Left renal cortex interstitium (tissue), 4 donors: ENCODE results near the gene PACRG. TPM values are rescaled to one million over a fixed set of nuclear protein-coding genes. Genes with fewer than 3 reads are reported as not detected.

Experiments used
- DNase-seq, 4 donors: peaks; one replicate each; pipeline ENCODE4 v3.0.0-alpha.2; 2013; ENCODE audit warnings: low read depth in 4 of 4, low spot score in 2 of 4, missing footprints in 1 of 4
- polyA plus RNA-seq, 4 donors: library from polyadenylated mRNA; unstranded; fragments of 120-200 nt; gene quantifications; one replicate each; pipeline ENCODE4 v1.2.1, GENCODE V29; 2013; ENCODE audit not compliant: insufficient read length in 4 of 4

The PACRG gene
- polyA plus RNA-seq, 4 donors: 13.7 to 20.1 (median 15.1) TPM

DNA sequence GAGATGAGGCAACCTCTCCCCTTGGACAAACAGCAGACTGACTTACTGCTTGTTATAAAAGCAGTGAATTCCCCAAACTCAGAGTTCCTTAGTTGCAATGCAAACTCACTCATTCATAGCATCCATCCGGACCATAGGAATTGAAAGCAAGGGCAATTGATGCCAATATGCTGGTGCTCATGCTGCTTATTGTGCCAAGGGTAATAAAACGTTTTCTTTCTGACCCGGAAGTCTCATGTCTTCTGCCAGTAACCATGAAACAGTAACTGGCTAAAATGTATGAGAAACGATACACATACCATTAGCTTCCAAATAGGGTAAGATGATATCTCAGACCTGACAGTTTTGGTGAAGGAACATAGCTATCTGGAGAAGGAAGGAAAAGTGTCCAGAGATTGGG is 18.3 kb upstream of the PACRG start:
- DNase-seq: no peak

DNA sequence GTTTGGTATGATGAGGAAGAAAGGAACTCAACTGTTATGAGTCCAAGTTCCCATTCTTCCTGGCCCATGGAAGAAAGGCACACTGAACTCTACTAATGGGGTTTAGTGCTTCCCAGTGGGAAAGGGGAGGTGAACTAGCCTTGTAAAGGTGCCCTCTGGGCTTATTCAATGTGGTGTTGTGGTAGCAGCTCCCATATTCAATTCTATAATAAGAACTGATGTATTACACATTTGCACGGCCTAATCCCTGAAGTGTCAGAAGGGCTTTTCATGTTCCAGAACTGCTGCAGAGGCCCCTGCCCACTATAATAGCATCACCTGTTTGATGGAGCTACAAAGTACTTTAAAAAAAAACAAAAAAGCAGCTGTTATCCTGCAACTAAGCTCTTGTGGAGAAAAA is 17.4 kb upstream of the PACRG start:
- no peak for DNase-seq

DNA sequence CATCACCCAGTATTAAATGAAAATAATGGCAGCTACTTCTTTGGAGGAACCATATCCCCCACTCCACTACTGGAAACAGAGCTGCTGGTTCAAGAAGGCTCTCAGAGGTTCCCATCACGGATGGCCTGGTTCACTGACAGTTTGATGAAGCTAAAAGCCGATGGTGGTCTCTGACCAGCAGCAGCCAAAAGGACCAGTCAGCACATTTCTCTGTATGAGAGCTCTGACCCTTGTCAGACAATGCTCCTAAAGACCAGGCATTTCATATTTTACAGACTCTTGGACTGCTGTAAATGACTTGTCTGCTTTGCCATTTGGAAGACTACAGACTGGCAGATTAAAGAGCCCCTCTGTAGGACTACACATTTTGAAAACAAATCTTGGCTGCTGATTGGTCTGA is 16.8 kb upstream of the PACRG start:
- DNase-seq: no peak

DNA sequence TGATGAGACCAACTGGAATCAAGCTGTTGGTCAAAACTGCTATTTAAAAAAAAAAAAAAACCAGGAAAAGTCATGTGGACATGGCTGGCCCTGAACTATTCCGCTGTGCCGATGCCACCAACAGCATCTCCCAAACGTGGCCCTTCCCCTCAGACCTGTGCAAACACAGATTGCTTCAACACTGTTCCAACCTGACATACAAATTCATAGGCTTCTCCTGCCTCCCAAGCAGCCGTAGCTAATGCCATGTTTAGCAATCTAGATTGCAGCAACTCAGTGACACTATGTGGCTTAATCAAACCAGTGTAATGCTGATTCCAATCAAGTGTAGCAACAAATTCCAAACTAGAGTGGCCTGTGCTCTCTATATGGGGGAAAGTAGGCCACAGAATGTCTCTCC is 16.4 kb upstream of the PACRG start:
- DNase-seq: no peak

DNA sequence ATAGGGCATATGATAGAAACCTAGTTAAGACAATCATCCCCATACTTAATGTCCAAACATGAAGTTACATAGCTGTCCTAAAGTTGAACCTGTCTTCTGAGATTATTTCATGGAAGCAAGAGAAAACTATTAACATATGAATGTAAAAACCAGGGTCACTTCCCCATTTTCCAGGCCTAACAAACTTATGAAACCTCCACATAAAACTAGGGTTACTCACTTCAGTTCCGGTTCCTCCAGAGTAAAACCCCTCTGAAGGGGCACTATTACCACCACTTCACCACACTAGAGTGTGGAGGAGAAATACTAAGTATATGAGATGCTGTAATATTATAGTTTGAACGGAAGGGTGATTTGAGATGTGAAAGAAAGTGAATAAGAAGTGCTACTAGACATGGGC is 15.1 kb upstream of the PACRG start:
- no peak for DNase-seq

DNA sequence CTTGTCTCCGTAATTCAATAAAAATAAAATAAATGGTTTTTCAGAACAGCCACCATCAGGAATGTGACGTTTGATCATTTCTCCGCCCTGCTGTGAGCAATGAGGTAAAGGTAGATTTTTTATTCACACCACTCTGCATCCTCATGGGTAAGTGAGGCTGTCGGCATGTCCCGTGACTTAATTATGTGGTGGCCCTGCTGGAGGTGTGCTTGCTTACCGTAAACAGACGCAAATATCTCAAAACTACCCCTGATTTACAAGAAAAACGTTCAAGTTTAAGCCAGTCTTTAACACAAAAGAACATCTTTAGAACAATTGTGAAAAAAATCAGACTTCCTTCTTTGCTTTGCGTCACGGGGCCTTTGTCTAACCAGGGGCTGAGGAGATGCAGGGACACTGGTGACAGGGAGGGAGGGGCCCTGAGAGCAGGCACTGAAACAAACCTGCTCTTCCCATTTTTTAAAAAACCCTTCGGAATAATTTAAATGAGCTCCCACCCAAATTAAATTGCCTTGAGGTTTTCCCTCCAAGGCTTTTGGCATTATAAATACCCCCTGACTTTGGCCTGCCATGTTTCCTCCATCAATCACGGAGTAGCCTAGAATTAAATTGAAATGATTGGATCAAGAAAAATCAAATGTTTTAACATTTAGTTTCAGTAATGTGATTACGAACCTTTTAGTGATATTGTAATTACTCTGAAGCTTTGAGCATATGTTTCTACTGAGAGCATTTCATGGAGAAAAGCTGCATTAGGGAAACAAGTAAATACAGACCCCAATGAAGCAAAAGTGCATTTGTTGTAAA is 13.6 kb upstream of the PACRG start:
- DNase-seq: no peak

DNA sequence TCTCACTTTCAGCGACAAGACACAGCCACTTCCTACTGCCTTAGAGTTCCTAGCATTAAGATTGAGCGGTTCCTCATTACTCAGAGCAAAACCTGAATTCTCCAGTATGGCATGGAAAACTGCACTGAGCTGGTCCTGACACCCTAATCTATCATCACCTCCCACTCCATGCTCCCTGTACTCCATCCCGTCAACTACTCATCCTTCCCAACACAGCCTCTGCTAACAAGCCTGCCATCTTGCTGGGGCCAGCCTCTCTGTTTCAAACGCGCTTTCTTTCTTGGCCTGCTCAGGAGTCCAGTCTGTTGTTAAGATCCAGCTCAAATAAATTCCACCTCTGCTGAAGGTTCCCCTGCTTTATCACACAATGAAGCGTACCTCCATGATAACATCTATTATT is 12.2 kb upstream of the PACRG start:
- DNase-seq: no peak

DNA sequence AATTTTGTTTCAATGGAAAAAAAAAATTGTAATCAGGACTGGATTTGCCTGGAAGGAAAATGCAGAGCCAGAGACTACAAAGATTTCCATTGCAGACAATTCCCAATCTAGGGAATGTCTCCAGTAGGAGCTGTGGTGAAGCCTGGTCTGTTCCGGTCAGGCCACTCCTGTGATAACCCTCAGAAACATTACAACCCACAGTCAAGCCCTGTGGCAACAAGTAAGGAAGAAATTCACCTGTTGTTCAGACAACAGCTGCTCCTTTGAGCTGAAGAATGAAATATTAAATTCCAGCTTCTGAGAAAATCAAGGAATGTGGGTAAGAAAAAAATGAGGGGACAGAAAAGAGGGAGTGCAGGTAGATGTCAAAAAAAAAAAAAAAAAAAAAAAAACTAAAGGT is 8.2 kb upstream of the PACRG start:
- DNase-seq: no peak

DNA sequence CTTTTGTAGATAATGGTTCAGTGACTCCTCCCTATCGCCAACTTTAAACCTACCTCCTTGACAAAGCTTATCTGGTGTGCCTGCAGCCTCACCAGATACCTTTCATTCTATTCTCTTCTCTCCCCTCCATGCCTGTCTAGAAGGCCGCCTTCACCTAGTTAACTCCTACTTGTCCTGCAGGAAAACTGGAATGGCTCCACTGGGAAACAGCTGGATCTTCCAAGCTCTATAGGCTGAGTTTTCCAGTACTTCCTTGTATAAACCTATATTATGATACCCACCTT is 6.4 kb upstream of the PACRG start:
- DNase-seq: no peak

DNA sequence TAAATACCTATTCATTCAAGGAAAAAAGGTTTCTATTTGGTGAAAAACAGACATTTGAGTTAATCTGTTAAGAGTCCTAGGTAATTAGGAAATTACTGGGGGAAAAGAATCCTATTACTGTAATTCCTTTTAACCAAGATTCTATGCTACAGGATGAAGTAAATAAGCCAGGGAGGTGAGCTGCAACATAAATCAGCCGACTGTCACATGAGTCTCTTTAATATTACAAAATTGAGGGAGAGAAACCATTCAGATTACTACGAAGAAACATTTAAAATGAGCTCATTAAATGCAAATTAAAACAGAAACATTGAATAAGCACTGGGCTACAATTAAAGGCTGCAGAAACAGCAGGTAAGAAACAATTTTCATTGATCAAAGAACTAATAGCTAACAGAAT is 5.5 kb upstream of the PACRG start:
- no peak for DNase-seq

DNA sequence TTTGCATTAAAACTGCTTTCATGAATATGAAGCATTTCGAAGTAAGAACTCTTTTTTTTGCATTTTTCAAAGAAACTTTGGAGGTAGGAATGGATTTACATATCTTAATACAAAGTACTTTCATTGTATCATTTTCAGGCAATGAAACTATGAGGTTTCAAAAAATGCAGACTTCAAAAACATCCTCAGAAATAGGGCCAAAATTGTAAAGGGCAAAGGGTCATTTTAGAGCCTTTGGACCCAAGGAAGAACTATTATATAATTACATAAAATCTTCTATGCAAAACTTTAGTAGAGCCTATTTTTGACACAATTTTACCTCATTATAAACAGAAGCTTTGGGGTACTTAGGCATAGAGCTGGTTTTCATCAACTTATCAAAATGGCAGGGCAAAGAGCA is 5.1 kb upstream of the PACRG start:
- DNase-seq: no peak

DNA sequence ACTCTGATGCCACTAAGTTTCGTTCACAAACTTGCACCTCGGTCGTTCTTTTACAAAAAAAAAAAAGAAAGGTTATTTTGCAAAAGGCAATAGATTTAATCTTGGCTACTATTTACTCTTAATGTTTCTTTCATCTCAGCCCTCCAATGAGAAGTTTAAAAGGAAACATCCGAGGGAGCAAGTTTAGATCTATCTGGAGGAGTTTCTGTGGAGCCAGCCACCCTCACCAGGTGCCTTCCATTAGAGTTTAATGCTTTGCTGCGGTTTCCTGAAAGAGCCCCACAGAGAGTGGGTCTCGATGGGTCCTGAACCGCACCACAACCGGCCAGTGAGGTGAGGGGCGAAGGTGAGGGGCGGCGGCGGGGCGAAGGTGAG is 840 bp upstream of the PACRG start:
- DNase-seq: peak in 3 of 4 donors; percentile 0 to 17 (median 15)

DNA sequence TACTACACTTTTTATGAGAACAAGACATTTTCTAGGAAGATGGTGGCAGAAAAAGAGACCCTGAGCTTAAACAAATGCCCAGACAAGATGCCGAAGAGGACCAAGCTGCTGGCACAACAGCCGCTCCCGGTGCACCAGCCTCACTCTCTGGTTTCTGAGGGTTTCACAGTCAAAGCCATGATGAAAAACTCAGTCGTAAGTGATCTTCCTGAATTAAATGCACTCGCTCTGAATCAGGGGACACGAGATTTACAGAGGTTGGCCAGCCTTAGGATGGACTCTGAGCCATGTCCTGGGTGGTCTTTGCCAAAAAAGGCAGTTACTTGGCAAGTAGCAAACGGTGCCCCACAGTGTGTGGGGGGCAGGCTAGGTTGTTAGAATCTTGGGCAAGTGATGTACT is 423 bp downstream of the PACRG start:
- DNase-seq: no peak

DNA sequence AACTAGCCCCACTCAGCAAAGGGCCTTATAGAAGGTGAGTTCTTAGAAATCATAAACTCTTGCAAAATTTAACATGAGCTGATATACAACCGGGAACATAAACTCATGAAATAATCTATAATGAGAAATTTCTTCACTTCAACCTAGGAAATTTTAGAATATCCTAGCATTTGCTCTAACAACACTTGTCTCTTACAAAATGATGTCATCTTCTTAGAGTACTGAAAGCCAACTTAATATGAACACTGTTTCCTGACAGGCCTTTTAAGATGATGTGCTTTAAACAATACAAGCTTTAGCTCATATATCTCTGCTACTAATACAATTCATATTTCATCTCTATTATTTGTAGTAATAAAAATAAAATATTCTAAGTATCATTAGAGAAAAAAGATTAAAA is 932 bp downstream of the PACRG start:
- no peak for DNase-seq

DNA sequence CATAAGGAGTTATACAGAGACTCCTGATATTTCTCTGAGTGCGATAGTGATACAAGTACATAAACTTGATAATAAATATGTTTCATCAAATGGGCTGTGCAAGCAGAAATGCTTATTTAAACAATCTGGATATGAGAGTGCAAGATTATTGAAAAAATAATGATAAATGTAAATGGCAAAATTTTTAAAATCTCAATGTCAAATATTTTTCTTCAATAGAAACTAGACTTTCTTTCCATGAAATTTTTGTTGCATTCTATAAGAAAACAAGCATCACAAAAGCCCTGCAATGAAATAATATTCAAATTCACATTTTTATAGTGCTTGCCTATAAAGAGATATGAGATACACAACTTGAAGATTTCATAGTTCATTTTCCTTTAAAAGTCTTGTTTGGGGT is 2.7 kb downstream of the PACRG start:
- DNase-seq: no peak

DNA sequence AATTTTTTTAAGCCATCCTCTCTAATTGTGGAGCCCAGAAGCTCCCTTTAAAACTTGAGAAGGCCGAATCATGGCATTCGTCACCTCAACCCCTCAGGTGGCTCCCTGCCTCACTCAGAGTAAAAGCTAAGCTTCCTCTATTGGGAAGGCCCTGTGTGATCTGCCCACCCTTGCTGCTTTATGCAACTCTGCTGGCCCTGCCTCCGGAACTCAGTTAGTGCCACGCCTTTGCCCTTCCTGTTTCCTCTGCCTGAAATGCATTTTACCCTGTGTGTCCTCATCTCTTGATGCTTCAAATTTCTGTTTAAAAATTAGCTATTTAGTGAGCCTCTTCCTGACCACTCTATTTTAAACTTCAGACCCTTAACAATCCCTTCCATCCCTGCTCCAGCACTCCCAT is 5.7 kb downstream of the PACRG start:
- DNase-seq: no peak

DNA sequence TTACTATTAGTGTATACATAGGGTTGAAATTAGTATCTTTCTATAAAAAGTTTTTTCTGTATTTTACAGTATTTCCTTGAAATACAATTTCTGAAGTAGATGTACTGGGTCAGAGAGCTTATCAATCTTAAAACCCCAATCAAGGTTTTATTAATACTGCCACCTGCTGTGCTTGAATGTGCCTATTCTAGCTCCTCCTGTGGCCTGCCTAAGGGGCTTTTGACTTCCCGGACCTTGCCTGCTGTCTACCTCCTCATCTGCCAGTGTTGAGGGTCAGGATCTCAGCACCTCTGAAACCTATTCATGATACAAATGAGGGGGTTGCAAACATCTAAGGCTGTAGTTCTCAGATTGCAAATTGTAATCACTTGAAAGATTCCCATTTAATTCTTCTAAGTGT is 9.2 kb downstream of the PACRG start:
- no peak for DNase-seq

DNA sequence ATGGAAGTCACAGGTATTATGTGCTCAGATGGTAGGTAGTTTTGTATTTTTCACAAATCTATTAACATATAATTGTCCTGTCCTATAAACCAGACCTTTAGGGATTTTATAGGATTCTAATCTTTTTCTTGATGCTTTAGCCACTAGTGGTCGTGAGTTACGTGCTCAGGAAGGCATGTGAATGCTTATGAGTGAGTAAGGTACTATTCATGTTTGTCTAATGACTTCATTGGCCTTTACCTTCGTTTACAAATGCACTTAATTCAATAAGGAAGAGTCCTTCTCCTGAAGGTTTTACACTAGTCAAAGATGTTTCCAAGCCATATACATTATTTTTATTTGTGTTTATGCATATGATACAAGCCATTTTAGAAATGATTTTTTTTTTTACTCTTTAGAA is 23.0 kb downstream of the PACRG start:
- DNase-seq: no peak

DNA sequence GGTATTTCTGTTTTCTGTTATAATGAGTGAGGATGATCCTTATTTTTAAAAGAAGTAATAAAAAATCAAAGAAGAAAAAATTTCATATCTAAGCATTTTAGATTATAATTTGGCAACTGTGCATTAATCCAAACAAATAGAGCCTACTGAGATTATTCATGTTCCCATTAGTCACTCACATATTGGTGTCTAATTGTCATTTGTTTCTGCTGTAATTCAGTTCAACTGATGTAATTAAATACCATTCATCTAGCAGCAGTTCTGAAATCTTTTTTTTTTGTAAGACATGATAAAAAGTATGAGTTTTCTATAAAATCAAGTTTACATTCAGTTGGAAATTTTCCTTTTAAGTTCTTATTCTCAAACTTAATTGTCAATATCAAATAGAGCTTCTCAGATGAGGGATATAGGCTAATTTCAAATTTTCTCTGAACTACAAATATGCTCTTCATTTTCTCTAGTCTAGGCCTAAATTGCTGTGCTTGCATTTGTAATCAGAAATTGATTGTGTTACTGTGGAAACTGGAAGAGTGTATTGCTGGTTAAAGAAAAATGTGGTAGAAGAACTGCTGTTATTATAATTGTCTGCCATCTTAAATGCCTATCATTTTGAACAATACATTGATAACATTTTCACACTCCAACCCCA is 23.6 kb downstream of the PACRG start:
- DNase-seq: no peak

DNA sequence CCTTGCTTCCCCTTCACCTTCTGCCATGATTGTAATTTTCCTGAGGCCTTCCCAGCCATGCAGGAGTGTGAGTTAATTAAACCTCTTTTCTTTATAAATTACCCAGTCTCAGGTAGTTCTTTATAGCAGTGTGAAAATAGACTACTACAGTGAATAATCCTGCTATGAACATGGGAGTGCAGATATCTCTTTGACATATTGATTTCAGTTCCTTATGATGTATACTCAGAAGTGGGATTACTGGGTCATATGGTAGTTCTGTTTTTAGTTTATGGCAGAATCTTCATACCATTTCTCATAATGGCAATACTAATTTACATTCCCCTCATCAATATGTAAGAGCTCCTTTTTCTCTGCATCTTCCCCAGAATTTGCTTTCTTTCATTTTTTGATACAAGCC is 26.0 kb downstream of the PACRG start:
- no peak for DNase-seq

DNA sequence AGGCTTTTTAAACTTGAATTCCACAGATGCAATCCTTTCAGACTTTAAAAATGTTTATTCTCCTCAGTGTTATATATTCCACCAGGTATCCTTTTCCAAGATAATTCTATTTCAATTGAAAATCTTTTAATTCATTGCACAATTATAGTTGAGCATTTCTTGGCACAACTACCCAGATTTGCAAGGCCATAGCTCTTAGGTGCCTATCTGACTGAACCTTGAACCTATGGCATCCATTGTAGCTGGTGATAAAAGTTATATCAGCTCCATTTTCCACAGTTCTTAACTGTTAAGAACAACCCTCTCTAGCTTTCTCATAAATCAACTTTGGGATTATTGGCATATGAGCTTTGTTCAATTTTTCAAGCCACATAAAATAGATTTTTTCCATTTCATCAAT is 42.4 kb downstream of the PACRG start:
- DNase-seq: no peak

DNA sequence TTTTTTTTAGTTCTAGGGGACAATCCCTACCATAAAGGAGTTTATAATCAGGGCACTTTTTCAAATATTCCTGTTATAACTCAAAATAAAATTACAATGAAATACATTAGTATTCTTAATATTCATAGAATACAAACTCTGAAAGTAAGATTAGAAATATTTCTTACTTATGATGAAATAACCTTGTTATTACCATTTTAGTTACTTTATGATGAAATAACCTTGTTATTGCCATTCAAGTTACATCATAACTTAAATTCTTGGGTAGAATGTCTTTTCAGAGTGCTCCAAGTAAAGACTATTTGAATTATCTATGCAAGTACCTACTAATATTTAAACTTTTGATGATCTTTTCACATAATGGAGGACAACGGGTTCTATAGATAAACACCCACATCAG is 43.2 kb downstream of the PACRG start:
- no peak for DNase-seq

DNA sequence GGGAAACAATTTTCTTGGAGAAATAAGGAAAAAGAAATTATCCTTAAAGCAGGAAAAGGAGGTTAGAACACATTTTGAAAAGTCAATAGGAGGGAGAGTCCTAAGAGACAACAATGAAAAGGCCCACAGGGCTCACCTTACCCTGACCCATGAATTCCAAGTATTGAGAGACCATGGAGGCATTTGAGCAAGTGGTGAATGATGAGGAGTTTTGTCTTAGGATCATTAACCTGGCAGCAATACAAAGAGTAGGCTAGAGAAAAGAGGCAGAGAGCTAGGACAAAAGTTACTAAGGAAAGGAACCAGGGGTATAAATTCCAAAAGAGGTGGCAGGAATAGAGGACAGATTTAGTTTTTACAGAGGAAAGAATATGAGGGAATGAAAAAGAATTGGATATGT is 44.7 kb downstream of the PACRG start:
- no peak for DNase-seq
